Peyer's patch (tissue), 4 donors: Measurements from ENCODE around the gene WDR19.

ENCODE experiments used
- CTCF ChIP-seq, 6 experiments: fragments of 450-650 bp in 4 of 6; fragments of 200-600 bp in 2 of 6; sonication (generic) in 1 of 6; IDR thresholded peaks; one replicate each; pipeline ENCODE4 v1.5.1; 2017 to 2019; ENCODE audit warnings: antibody characterized with exemption in 6 of 6, mild to moderate bottlenecking in 3 of 6, moderate library complexity in 1 of 6
- POLR2A ChIP-seq, 2 donors: fragments of 450-650 bp; IDR thresholded peaks; one replicate each; pipeline ENCODE4 v1.5.1; 2017; ENCODE audit warnings: antibody characterized with exemption in 2 of 2, mild to moderate bottlenecking in 2 of 2, moderate library complexity in 2 of 2

- TF ChIP-seq POLR2A (IDR thresholded peaks at IDR 0.05) (no peak), CTCF (IDR thresholded peaks at IDR 0.05) (no peak)
These were observed 98.4 kb downstream of the WDR19 start for GRCh38 chr4:39280770-39281169.
